CD4-positive, alpha-beta T cell (primary cell): ENCODE results near the gene SEMA5A. TPM values are rescaled to one million over a fixed set of nuclear protein-coding genes. Genes with fewer than 3 reads are reported as not detected.

Experiments used
- ATAC-seq: fragments of 200-7000 bp; cut with Tn5 transposase; one replicate; pipeline ENCODE4 v1.10.0; 2022; ENCODE audit warnings: mild to moderate bottlenecking; ENCODE audit not compliant: poor library complexity
- CTCF ChIA-PET: fragments of 350-600 bp; sonication (Branson Sonifier 250); formaldehyde crosslinking; loops from one replicate; lab custom pipeline; 2021; ENCODE audit warnings: antibody characterized with exemption, inconsistent platforms; lab: Charles Lee
- POLR2A ChIA-PET: fragments of 350-600 bp; sonication (Branson Sonifier 250); formaldehyde crosslinking; loops from one replicate; lab custom pipeline; 2021; ENCODE audit warnings: antibody characterized with exemption, inconsistent platforms; lab: Charles Lee
- DNase-seq, 14 experiments: peaks; one replicate each; pipeline ENCODE4 v3.0.0-alpha.2; 2013 to 2020; ENCODE audit warnings: mixed read lengths in 2 of 14
- H3K27ac ChIP-seq, 2 donors: one replicate each; pipeline versions ENCODE4 v1.5.1 to v1.7.0; 2013; ENCODE audit warnings: low read length in 2 of 2, low read depth in 1 of 2, mild to moderate bottlenecking in 1 of 2
- H3K27me3 ChIP-seq, 2 experiments: 1 replicate in 1 of 2; 2 replicates in 1 of 2; pipeline versions ENCODE4 v1.6.1 to v1.7.0; 2013; ENCODE audit warnings: low read length in 2 of 2, control low read depth in 1 of 2, mild to moderate bottlenecking in 1 of 2, moderate library complexity in 1 of 2; ENCODE audit not compliant: insufficient read depth in 2 of 2, control insufficient read depth in 1 of 2
- H3K36me3 ChIP-seq: one replicate; pipeline ENCODE4 v1.6.1; 2013; ENCODE audit warnings: low read length, control low read depth; ENCODE audit not compliant: insufficient read depth
- H3K4me1 ChIP-seq: one replicate; pipeline ENCODE4 v1.6.1; 2013; ENCODE audit warnings: low read length, control low read depth; ENCODE audit not compliant: insufficient read depth
- H3K4me3 ChIP-seq: one replicate; pipeline ENCODE4 v1.5.1; 2013; ENCODE audit warnings: mild to moderate bottlenecking, low read length, moderate library complexity
- H3K9me3 ChIP-seq, 2 experiments: 1 replicate in 1 of 2; 2 replicates in 1 of 2; pipeline versions ENCODE4 v1.6.1 to v1.7.0; 2013; ENCODE audit warnings: low read length in 2 of 2, mild to moderate bottlenecking in 2 of 2, control low read depth in 1 of 2, moderate library complexity in 1 of 2; ENCODE audit not compliant: control insufficient read depth in 1 of 2, insufficient read depth in 1 of 2
- H3K27ac Mint-ChIP-seq: one replicate; pipeline ENCODE4 v1.8.0; 2020; ENCODE audit warnings: mixed read lengths
- H3K27me3 Mint-ChIP-seq: one replicate; pipeline ENCODE4 v1.8.0; 2021; ENCODE audit warnings: mixed read lengths
- H3K36me3 Mint-ChIP-seq: one replicate; pipeline ENCODE4 v1.8.0; 2021; ENCODE audit warnings: low read depth, mixed read lengths
- H3K4me1 Mint-ChIP-seq: one replicate; pipeline ENCODE4 v1.8.0; 2021; ENCODE audit warnings: low read depth, mixed read lengths
- H3K4me3 Mint-ChIP-seq: one replicate; pipeline ENCODE4 v1.8.0; 2020; ENCODE audit warnings: mild to moderate bottlenecking, mixed read lengths
- H3K9me3 Mint-ChIP-seq: one replicate; pipeline ENCODE4 v1.8.0; 2020; ENCODE audit warnings: mixed read lengths
- intact Hi-C, 2 experiments: fragments of 100-400 bp; cut with DNase I in 1 of 2; cut with micrococcal nuclease in 1 of 2; formaldehyde crosslinking; loops; one replicate each; pipeline versions ENCODE4 v1.15.1 to v1.9.0; 2023 to 2025; cut with DNase I, micrococcal nuclease
- total RNA-seq, 174 experiments: library from RNA in 2 of 174; stranded (reverse) in 2 of 174; gene quantifications; one replicate each; pipeline ENCODE4 v1.2.3 and lab custom pipeline; 2021 to 2026
- TF ChIP-seq, protein P1 (sequence below): fragments of 200-600 bp; IDR thresholded peaks from one replicate; pipeline ENCODE4 v1.8.0; 2022; ENCODE audit warnings: antibody characterized with exemption, mild to moderate bottlenecking

The SEMA5A gene
- total RNA-seq, 2 experiments from 2014 or later: 2.0 to 2.9 TPM

DNA sequence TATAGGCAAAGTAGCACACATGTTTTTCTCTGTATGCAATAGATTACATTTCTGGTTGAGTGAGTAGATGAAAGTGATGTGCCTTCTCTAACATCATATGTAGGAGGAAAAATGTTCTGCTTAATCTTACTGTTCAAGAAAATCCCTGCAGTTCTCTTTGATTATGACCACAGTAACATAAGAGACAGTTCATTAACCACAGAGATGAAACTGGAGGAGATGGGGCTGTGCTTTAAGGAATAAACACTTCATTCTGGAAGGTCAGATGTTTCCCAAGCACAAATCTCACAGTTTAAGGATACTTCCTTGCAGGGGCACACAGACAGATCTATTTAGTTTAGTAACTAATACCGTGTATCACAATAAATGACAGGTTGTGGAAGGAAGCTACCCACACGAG is 150.2 kb downstream of the SEMA5A start:
- ATAC-seq (no peak), DNase-seq (no peak)
- ChIA-PET POLR2A (no interaction called here), CTCF (no interaction called here)
- Histone ChIP-seq H3K27me3 (no peaks in the 10 kb centered on the region), H3K36me3 (no peaks in the 10 kb centered on the region), H3K4me3 (no peak overlapping the region), H3K4me1 (no peaks in the 10 kb centered on the region), H3K9me3 (no peaks in the 10 kb centered on the region), H3K27ac (no peak overlapping the region)
- no peaks in the 10 kb centered on the region for H3K4me1 Mint-ChIP-seq
- H3K36me3 Mint-ChIP-seq: no peaks in the 10 kb centered on the region
- intact Hi-C loops: no loop called here
- H3K27ac Mint-ChIP-seq: no peak overlapping the region
- no peaks in the 10 kb centered on the region for H3K9me3 Mint-ChIP-seq
- no peaks in the 10 kb centered on the region for H3K27me3 Mint-ChIP-seq
- no peak overlapping the region for H3K4me3 Mint-ChIP-seq
- TF ChIP-seq, protein P1, sequence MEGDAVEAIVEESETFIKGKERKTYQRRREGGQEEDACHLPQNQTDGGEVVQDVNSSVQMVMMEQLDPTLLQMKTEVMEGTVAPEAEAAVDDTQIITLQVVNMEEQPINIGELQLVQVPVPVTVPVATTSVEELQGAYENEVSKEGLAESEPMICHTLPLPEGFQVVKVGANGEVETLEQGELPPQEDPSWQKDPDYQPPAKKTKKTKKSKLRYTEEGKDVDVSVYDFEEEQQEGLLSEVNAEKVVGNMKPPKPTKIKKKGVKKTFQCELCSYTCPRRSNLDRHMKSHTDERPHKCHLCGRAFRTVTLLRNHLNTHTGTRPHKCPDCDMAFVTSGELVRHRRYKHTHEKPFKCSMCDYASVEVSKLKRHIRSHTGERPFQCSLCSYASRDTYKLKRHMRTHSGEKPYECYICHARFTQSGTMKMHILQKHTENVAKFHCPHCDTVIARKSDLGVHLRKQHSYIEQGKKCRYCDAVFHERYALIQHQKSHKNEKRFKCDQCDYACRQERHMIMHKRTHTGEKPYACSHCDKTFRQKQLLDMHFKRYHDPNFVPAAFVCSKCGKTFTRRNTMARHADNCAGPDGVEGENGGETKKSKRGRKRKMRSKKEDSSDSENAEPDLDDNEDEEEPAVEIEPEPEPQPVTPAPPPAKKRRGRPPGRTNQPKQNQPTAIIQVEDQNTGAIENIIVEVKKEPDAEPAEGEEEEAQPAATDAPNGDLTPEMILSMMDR: no peak

DNA sequence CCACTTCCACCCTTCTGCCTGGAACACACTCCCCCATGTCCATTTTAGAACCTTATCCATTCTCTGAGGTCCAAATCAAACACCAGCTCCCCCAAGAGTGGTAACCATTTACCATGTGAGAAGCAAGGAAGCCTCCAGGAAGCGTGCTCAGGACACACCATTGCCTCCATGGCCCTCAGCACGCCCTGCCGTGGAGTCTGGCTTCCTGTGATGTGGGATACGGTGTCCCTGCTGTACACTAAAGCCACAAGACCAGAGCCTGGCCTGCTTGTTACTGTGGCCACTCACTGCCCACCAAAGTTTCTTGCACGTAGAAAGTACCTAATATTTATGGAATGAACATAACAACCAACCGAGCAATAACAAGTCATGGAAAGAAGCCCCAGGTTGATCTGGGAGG is 151.7 kb downstream of the SEMA5A start:
- no peaks in the 10 kb centered on the region for H3K9me3 Mint-ChIP-seq
- Histone ChIP-seq H3K27me3 (no peaks in the 10 kb centered on the region), H3K36me3 (no peaks in the 10 kb centered on the region), H3K4me1 (no peaks in the 10 kb centered on the region), H3K4me3 (no peak overlapping the region), H3K9me3 (no peaks in the 10 kb centered on the region), H3K27ac (no peak overlapping the region)
- ATAC-seq (no peak), DNase-seq (no peak)
- no peaks in the 10 kb centered on the region for H3K27me3 Mint-ChIP-seq
- no peaks in the 10 kb centered on the region for H3K36me3 Mint-ChIP-seq
- TF ChIP-seq, protein P1: no peak
- ChIA-PET POLR2A (no interaction called here), CTCF (no interaction called here)
- no peak overlapping the region for H3K4me3 Mint-ChIP-seq
- no peaks in the 10 kb centered on the region for H3K4me1 Mint-ChIP-seq
- intact Hi-C loops: no loop called here
- no peak overlapping the region for H3K27ac Mint-ChIP-seq

DNA sequence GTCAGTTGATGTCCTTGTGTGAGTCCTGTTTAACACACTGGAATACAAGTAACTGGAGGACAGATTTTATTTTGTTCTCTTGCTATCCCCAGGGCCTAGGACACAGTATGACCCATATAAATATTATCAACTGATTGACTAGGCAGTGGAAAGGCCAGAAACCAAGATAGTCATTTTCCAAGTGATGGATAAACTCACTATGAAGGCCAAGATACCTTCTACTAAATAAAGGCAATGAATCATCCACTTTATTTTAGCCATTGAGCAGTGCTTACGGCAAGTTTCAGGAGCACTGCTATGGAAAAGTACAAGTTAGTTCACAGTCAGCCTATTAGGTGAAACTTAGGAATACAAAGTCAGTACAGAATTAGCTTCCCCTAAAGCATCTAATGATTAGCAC is 153.2 kb downstream of the SEMA5A start:
- no peak overlapping the region for H3K4me3 Mint-ChIP-seq
- intact Hi-C loops: no loop called here
- ChIA-PET POLR2A (no interaction called here), CTCF (no interaction called here)
- H3K9me3 Mint-ChIP-seq: no peaks in the 10 kb centered on the region
- H3K27ac Mint-ChIP-seq: no peak overlapping the region
- DNase-seq: no peak
- Histone ChIP-seq H3K4me1 (no peaks in the 10 kb centered on the region), H3K4me3 (no peak overlapping the region), H3K27me3 (no peaks in the 10 kb centered on the region), H3K9me3 (no peaks in the 10 kb centered on the region), H3K27ac (no peak overlapping the region), H3K36me3 (no peaks in the 10 kb centered on the region)
- no peaks in the 10 kb centered on the region for H3K36me3 Mint-ChIP-seq
- TF ChIP-seq, protein P1: no peak
- no peak for ATAC-seq
- H3K4me1 Mint-ChIP-seq: no peaks in the 10 kb centered on the region
- H3K27me3 Mint-ChIP-seq: no peaks in the 10 kb centered on the region
